PFSK-1 (cell line): ENCODE measurements around the gene C11orf91.

Source experiments
- FOXP2 ChIP-seq: optimal IDR thresholded peaks from 2 replicates; pipeline ENCODE3; 2011; ENCODE audit warnings: borderline replicate concordance, control low read depth, inconsistent platforms; ENCODE audit not compliant: insufficient read depth; ENCODE audit errors: extremely low read length, extremely low read depth
- POLR2AphosphoS5 ChIP-seq: IDR thresholded peaks from 2 replicates; pipeline ENCODE4 v1.6.1; 2012; ENCODE audit warnings: low read depth, mild to moderate bottlenecking, control low read depth, low read length, moderate library complexity
- TAF1 ChIP-seq: IDR thresholded peaks from 2 replicates; pipeline ENCODE4 v1.6.1; 2012; ENCODE audit warnings: low read length, control low read depth, borderline replicate concordance; ENCODE audit not compliant: insufficient read depth
- TF ChIP-seq, protein P1 (sequence below), 2 experiments: IDR thresholded peaks; 2 replicates each; pipeline versions ENCODE4 v1.6.1 to v1.8.0; 2011 to 2012; ENCODE audit warnings: low read depth in 2 of 2, low read length in 2 of 2, control low read depth in 1 of 2, inconsistent platforms in 1 of 2, mild to moderate bottlenecking in 1 of 2, moderate library complexity in 1 of 2; ENCODE audit not compliant: insufficient read depth in 1 of 2

DNA sequence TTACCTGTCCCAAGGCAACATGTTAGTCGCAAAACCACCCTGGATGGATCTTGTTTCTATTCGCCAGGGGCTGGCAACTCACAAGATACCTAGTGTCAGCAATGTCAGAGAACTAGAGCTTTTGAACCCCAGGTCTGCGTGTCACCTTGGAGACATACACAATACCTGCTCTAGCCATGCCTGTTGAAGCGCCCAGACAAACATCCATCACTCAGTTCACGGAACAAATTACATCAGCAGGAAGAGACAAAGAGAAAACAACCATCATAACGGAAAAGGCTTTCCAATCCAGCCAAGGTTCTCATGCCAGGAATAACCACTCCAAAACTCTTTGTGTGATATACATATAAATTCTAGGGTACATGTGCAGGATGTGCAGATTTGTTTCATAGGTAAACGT lies 33.4 kb upstream of the C11orf91 start:
- TF ChIP-seq TAF1 (no peak), POLR2AphosphoS5 (no peak), FOXP2 (no peak)
- TF ChIP-seq, protein P1, sequence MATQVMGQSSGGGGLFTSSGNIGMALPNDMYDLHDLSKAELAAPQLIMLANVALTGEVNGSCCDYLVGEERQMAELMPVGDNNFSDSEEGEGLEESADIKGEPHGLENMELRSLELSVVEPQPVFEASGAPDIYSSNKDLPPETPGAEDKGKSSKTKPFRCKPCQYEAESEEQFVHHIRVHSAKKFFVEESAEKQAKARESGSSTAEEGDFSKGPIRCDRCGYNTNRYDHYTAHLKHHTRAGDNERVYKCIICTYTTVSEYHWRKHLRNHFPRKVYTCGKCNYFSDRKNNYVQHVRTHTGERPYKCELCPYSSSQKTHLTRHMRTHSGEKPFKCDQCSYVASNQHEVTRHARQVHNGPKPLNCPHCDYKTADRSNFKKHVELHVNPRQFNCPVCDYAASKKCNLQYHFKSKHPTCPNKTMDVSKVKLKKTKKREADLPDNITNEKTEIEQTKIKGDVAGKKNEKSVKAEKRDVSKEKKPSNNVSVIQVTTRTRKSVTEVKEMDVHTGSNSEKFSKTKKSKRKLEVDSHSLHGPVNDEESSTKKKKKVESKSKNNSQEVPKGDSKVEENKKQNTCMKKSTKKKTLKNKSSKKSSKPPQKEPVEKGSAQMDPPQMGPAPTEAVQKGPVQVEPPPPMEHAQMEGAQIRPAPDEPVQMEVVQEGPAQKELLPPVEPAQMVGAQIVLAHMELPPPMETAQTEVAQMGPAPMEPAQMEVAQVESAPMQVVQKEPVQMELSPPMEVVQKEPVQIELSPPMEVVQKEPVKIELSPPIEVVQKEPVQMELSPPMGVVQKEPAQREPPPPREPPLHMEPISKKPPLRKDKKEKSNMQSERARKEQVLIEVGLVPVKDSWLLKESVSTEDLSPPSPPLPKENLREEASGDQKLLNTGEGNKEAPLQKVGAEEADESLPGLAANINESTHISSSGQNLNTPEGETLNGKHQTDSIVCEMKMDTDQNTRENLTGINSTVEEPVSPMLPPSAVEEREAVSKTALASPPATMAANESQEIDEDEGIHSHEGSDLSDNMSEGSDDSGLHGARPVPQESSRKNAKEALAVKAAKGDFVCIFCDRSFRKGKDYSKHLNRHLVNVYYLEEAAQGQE (IDR thresholded peaks at IDR 0.05; ENCODE audit: insufficient read depth in 1 of 2, low read depth in 2 of 2, low read length in 2 of 2), result no peak
